Activated CD4-positive, alpha-beta T cell treated with anti-CD3 and anti-CD28 coated beads for 36 hours (primary cell): ENCODE results near the gene WBP1L. TPM values are rescaled to one million over a fixed set of nuclear protein-coding genes. Genes with fewer than 3 reads are reported as not detected.
"Not testable (repeated sequence)": the region's sequence is repeated elsewhere in the genome, so short reads cannot be mapped to it uniquely, and the experiment has no call there.

Experiments
- ATAC-seq: fragments of 200-7000 bp; cut with Tn5 transposase; one replicate; pipeline ENCODE4 v1.10.0; 2021; ENCODE audit warnings: mild to moderate bottlenecking, moderate library complexity
- CTCF ChIA-PET: fragments of 350-600 bp; sonication (Branson Sonifier 250); formaldehyde crosslinking; loops from one replicate; lab custom pipeline; 2021; ENCODE audit warnings: antibody characterized with exemption; lab: Charles Lee
- POLR2A ChIA-PET: fragments of 350-600 bp; sonication (Branson Sonifier 250); formaldehyde crosslinking; loops from one replicate; lab custom pipeline; 2021; ENCODE audit warnings: antibody characterized with exemption, inconsistent platforms; lab: Charles Lee
- DNase-seq: peaks from one replicate; pipeline ENCODE4 v3.0.0-alpha.2; 2020
- H3K27ac Mint-ChIP-seq: one replicate; pipeline ENCODE4 v1.8.0; 2021; ENCODE audit warnings: mixed read lengths
- H3K27me3 Mint-ChIP-seq: one replicate; pipeline ENCODE4 v1.8.0; 2021; ENCODE audit warnings: mixed read lengths
- H3K36me3 Mint-ChIP-seq: one replicate; pipeline ENCODE4 v1.8.0; 2021; ENCODE audit warnings: low read depth, mixed read lengths
- H3K4me1 Mint-ChIP-seq: one replicate; pipeline ENCODE4 v1.8.0; 2021; ENCODE audit warnings: mixed read lengths
- H3K4me3 Mint-ChIP-seq: one replicate; pipeline ENCODE4 v1.8.0; 2021; ENCODE audit warnings: mild to moderate bottlenecking, moderate library complexity, mixed read lengths
- H3K9me3 Mint-ChIP-seq: one replicate; pipeline ENCODE4 v1.8.0; 2021; ENCODE audit warnings: low read depth, mixed read lengths
- intact Hi-C, 2 experiments: fragments of 100-400 bp; cut with DNase I in 1 of 2; cut with micrococcal nuclease in 1 of 2; formaldehyde crosslinking; loops; one replicate each; pipeline versions ENCODE4 v1.14.2 to v1.15.1; 2022 to 2024; cut with DNase I, micrococcal nuclease
- total RNA-seq, 2 experiments: library from RNA; stranded (reverse); gene quantifications; one replicate each; pipeline ENCODE4 v1.2.3, GENCODE V29; 2021

Gene WBP1L
- total RNA-seq, 2 experiments from 2014 or later = 14.9 to 16.4 TPM

DNA sequence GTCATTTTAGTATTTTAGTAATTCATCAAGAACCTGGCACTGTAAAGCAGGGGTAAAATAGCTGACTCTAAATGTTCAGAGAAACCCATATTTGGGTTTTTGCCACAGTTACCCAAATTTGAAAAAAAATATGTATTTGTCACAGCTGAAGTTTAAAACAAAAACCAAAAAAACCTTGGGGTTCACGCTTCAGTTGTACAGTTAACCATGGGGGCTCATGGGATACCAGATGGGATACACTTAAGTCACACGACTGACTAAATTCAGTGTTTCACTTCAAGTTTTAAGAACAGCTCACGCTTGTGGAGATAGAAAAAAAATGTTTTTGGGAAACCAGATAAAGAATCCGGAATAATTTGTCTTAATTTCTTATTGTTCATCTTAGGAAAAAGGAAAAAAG is 31.7 kb upstream of the WBP1L start:
- ATAC-seq = no peak
- Mint-ChIP-seq H3K36me3 (peaks cover 8% of the 10 kb centered on the region), H3K4me3 (peak overlapping the region; percentile 82), H3K4me1 (peaks cover 43% of the 10 kb centered on the region), H3K27me3 (no peaks in the 10 kb centered on the region), H3K27ac (peak overlapping the region; percentile 19), H3K9me3 (no peaks in the 10 kb centered on the region)
- DNase-seq = no peak
- CTCF ChIA-PET = interaction anchor here (0.7 to 5.1 kb wide), 13 partner anchors 29 to 830 kb away, joined by 3 to 29 read pairs (median 4); partner anchors contain the start of genes SUFU and TRIM8
- POLR2A ChIA-PET = interaction anchor here (0.6 to 1.5 kb wide), 3 partner anchors 46 to 66 kb away, joined by 6 to 8 read pairs (median 8); no protein-coding TSS in a partner anchor
- intact Hi-C loops = loop anchor here (5.0 kb wide), 2 partner anchors 35 to 250 kb away; no protein-coding TSS in a partner anchor

DNA sequence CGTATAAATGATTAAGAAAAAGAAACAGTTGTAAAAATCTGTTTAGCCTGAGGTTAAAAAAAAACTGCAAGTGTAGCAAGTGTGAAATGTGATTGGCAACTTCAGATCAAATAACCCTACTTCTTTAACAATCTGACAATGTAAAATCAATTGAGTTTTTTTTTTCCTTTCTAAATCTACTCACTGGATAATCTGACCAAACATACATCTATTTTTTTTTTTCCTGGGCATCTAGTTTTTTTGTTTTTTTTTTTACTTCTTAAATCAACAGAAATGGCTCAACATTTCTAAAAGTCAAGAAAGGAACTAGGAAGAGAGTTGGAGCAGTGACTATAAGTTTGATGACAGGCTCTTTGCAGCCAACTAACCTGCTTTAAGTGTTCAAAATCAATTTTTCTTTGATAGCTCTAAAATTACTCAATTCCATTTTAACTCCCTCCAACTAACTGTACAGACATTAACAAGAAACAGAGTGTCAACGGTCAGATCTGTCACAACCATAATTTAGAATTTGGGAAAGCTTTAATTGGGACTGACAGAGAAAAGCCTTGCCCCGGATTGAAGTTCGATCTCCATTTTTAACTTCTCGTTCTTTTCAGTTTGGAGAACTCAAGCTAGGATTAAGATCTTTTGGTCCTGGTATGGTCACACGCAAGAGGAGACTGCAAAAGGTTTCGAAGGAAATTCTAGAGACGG is 30.8 kb upstream of the WBP1L start:
- H3K27me3 Mint-ChIP-seq = no peaks in the 10 kb centered on the region
- ATAC-seq (no peak), DNase-seq (no peak)
- H3K27ac Mint-ChIP-seq = peak overlapping the region; percentile 63
- POLR2A ChIA-PET = interaction anchor here (0.5 to 2.1 kb wide), 7 partner anchors 11 to 68 kb away, joined by 3 to 8 read pairs (median 6); no protein-coding TSS in a partner anchor
- intact Hi-C loops = loop anchor here (5.0 kb wide), 2 partner anchors 36 to 251 kb away; no protein-coding TSS in a partner anchor
- H3K36me3 Mint-ChIP-seq = peaks cover 16% of the 10 kb centered on the region
- CTCF ChIA-PET = interaction anchor here (0.7 to 5.1 kb wide), 18 partner anchors 9 to 261 kb away, joined by 3 to 29 read pairs (median 4); partner anchors contain the start of gene TRIM8
- H3K9me3 Mint-ChIP-seq = no peaks in the 10 kb centered on the region
- H3K4me1 Mint-ChIP-seq = peaks cover 52% of the 10 kb centered on the region
- H3K4me3 Mint-ChIP-seq = peak overlapping the region; percentile 82

DNA sequence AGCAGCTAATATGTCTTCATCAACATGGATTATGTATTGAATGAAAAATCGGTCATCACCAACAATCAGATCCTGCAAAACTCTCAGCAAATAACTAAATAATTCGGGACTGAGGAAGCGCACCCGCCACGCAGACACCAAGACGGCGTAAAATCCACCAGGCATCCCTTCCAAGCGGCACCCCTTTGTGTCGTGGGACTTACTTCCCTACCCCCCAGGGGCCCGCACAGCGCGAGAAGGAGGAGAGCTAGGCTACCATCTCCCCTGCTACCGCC is 30.3 kb upstream of the WBP1L start:
- ATAC-seq (peak; percentile 57), DNase-seq (no peak)
- Mint-ChIP-seq H3K4me3 (peak overlapping the region; percentile 82), H3K27me3 (no peaks in the 10 kb centered on the region), H3K9me3 (no peaks in the 10 kb centered on the region), H3K4me1 (peaks cover 57% of the 10 kb centered on the region), H3K36me3 (peaks cover 18% of the 10 kb centered on the region), H3K27ac (peak overlapping the region; percentile 63)
- intact Hi-C loops = loop anchor here (5.0 kb wide), 2 partner anchors 36 to 251 kb away; no protein-coding TSS in a partner anchor
- ChIA-PET CTCF (interaction anchor here (0.7 to 5.1 kb wide), 18 partner anchors 9 to 394 kb away, joined by 3 to 29 read pairs (median 4); partner anchors contain the start of gene TRIM8), POLR2A (interaction anchor here (0.5 to 2.1 kb wide), 7 partner anchors 11 to 705 kb away, joined by 3 to 8 read pairs (median 5); partner anchors contain the start of gene WBP1L)

DNA sequence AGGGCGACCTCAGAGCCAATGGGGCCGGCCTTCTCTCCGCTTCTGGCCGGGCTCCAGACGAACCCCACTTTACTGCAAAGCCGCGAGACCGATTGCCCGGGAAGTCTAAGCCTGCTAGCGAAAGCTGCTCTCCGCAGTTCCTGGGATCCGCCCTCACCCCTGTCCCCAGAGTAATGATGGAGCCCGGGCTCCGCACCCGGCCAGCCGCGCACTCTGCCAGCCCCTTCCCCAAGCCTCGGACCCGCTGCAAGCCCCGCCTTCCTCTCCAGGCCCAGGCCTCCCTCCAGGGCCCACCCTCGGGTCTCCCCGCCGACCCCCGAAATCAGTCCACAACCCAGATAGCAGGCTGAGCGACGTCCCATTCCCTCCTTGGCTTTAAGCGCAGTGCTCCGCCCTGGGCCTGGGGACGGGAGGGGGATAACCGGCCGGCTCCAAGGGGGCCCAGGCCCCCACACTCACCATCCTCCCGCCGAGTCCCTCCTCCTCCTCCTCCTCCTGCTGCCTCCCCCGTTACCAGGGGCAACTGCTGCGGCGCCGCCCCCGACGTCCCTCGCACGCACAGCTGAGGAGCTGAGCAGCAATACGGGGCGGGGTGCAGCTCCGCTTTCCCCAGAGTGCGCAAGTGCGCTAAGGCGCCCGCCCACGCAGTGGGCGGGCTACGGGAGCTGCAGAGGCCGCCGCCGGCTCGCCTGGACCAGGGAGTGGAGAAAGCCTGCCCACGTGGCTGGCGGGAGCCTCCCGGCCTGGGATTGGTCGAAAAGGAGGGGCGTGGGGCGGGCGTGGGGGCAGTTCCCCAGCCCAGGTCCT is 29.7 kb upstream of the WBP1L start, which contains the start of gene ARL3:
TSS of gene ARL3 (minus strand) at position 584 of the 807 bp plus-strand sequence. CDS start at position 462, 122 bp downstream.
- Mint-ChIP-seq H3K27ac (peak within 1 kb of the TSS; percentile 81), H3K27me3 (no peaks in the 10 kb centered on the region), H3K9me3 (no peaks in the 10 kb centered on the region), H3K4me3 (peak within 1 kb of the TSS; percentile 82), H3K36me3 (peaks cover 18% of the 10 kb centered on the region), H3K4me1 (peaks cover 59% of the 10 kb centered on the region)
- peak; percentile 99 for DNase-seq
- peak; percentile 90 for ATAC-seq
- CTCF ChIA-PET = interaction anchor here (0.5 to 5.1 kb wide), 26 partner anchors 10 to 871 kb away, joined by 3 to 29 read pairs (median 4); partner anchors contain the start of genes KCNIP2 and TRIM8
- POLR2A ChIA-PET = interaction anchor here (0.5 to 2.1 kb wide), 11 partner anchors 12 to 929 kb away, joined by 3 to 8 read pairs (median 5); partner anchors contain the start of genes CYP17A1 and WBP1L
- intact Hi-C loops = loop anchor here (1.0 to 5.0 kb wide), 16 partner anchors 29 to 683 kb away; partner anchors contain the start of genes ACTR1A (in 2 of the 2), WBP1L (in 2 of the 2), ATP5MK (in 1 of the 2) and BORCS7 (in 1 of the 2)

DNA sequence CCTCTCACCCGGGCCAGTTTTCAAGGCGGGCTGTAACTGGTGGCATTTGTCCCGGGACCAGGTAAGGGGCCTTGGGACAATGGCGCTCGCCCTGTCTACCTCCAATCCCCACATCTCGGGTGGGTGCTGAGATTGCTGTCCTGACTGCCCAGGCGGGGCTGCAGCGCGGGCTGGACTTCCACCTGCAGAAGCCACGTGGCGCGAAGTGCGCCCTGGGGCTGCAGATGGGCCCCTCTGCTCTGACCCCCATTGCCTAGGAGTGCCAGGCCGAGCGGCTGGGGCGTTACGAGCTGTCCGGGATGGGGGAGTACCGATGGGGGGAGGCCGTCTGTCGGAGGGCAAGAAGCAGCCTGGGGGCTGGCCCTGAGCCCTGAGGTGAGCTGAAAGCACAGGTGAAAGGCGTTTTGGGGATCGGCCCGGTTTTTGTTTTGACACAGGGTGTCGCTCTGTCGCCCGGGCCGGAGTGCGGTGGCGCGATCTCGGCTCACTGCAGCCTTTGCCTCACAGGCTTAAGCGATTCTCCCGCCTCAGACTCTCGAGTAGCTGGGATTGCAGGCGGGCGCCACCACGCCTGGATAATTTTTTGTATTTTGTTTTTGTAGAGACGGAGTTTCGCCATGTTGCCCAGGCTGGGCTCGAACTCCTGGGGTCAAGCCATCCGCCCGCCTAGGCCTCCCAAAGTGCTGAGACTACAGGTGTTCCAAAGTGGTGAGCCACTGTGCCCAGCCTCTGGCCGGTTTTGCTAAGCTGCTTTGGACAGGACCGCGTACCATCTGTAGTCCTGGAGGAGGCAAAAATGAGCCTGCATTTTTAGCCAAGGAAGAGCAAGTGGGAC is 28.9 kb upstream of the WBP1L start, which contains the start of gene SFXN2:
TSS of gene SFXN2 (plus strand) at position 16 of the 835 bp plus-strand sequence. CDS start 12,001 bp downstream, outside the sequence.
- peak within 1 kb of the TSS; percentile 81 for H3K27ac Mint-ChIP-seq
- intact Hi-C loops = loop anchor here (1.0 to 5.0 kb wide), 16 partner anchors 28 to 682 kb away; partner anchors contain the start of genes ACTR1A (in 2 of the 2), WBP1L (in 2 of the 2), ATP5MK (in 1 of the 2) and BORCS7 (in 1 of the 2)
- no peaks in the 10 kb centered on the region for H3K27me3 Mint-ChIP-seq
- peaks cover 63% of the 10 kb centered on the region for H3K4me1 Mint-ChIP-seq
- ChIA-PET POLR2A (interaction anchor here (0.6 to 2.1 kb wide), 7 partner anchors 30 to 930 kb away, joined by 3 to 8 read pairs (median 6); no protein-coding TSS in a partner anchor), CTCF (interaction anchor here (0.5 to 5.1 kb wide), 15 partner anchors 12 to 872 kb away, joined by 3 to 29 read pairs (median 3); partner anchors contain the start of genes KCNIP2 and TRIM8)
- DNase-seq = peak; percentile 79
- ATAC-seq = peak; percentile 13
- peaks cover 22% of the 10 kb centered on the region for H3K36me3 Mint-ChIP-seq
- peak within 1 kb of the TSS; percentile 82 for H3K4me3 Mint-ChIP-seq
- no peaks in the 10 kb centered on the region for H3K9me3 Mint-ChIP-seq

DNA sequence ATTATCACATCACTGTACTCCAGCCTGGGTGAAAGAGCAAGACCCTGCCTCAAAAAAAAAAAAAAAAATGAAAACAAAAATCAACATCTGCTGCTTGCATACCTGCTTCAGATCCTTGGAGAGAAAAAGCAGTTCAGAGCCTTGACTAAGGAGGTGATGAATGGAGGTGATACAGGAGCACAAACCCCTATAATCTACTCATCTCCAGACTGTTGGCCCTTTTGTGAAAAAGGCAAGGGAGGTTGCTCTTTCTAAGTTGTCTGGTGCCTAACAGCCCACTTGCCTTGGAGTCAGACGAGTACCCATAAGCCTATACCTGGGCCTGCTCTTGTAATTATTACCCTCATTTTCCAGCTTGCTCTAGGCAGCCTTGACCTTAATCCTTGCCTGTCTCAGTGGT is 27.9 kb upstream of the WBP1L start:
- peak overlapping the region; percentile 5 for H3K27ac Mint-ChIP-seq
- POLR2A ChIA-PET = interaction anchor here (1.0 kb wide), 1 partner anchor 70 kb away, joined by 4 read pairs; no protein-coding TSS in a partner anchor

DNA sequence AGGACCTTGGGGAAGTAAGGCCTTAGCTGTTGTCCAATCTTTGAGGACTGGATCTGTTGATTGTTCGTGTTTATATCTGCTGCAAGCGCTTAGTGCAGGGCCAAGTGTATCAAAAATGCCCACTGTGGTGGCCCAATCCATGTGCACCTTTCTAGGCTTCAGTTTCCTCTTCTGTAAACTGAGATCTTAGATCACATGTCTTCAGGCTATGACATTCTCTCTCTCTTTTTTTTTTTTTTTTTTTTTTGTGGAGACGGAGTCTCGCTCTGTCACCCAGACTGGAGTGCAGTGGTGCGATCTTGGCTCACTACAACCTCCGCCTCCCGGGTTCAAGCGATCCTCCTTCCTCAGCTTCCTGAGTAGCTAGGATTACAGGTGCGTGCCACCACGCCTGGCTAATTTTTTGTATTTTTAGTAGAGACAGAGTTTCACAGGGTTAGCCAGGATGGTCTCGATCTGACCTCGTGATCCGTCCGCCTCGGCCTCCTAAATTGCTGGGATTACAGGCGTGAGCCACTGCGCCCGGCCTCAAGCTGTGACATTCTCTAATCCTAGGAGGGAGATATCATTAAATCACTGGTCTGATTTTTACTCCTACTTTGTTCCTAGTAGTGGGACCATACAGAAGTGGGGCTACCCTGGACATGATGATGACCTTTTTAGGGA is 26.7 kb upstream of the WBP1L start:
- peaks cover 29% of the 10 kb centered on the region for H3K36me3 Mint-ChIP-seq
- ATAC-seq = not testable (repeated sequence)

More for the DNA sequence above, 27.9 kb upstream of the WBP1L start:
- H3K4me3 Mint-ChIP-seq = peak overlapping the region; percentile 82
- peaks cover 58% of the 10 kb centered on the region for H3K4me1 Mint-ChIP-seq
- H3K27me3 Mint-ChIP-seq = no peaks in the 10 kb centered on the region
- no peaks in the 10 kb centered on the region for H3K9me3 Mint-ChIP-seq
- CTCF ChIA-PET = interaction anchor here (0.6 to 1.0 kb wide), 3 partner anchors 24 to 1498 kb away, joined by 3 to 5 read pairs (median 3); no protein-coding TSS in a partner anchor
- intact Hi-C loops = loop anchor here (2.0 kb wide), 4 partner anchors 213 to 681 kb away; partner anchors contain the start of genes ACTR1A (in 1 of the 2), ATP5MK (in 1 of the 2), PDCD11 (in 1 of the 2) and PPRC1 (in 1 of the 2)
- DNase-seq (no peak), ATAC-seq (no peak)
- peaks cover 25% of the 10 kb centered on the region for H3K36me3 Mint-ChIP-seq

DNA sequence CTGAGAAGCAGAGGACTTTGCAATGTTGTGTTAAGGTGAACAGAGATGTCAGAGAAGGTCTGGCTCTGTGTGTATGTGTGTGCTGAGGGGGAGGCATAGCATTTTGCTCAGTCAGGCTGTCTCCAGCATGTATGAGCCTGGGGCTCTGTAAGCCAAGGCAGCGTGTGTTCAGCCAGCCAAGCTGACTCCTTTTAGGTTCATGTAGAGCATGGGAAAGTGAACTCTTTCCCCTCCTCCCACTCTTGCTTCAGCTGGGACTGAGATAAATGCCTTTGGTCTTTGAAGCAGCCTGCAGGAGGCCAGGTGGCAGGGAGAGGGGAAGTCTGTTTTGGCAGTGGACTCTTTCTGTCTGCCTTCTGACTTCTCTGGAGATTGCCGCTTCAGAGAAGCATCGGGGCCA is 25.5 kb upstream of the WBP1L start:
- ChIA-PET CTCF (no interaction called here), POLR2A (no interaction called here)
- peaks cover 47% of the 10 kb centered on the region for H3K4me1 Mint-ChIP-seq
- no peaks in the 10 kb centered on the region for H3K9me3 Mint-ChIP-seq
- no peak overlapping the region for H3K4me3 Mint-ChIP-seq
- ATAC-seq = no peak
- no peaks in the 10 kb centered on the region for H3K27me3 Mint-ChIP-seq
- H3K36me3 Mint-ChIP-seq = peaks cover 30% of the 10 kb centered on the region
- no peak for DNase-seq
- intact Hi-C loops = no loop called here
- H3K27ac Mint-ChIP-seq = no peak overlapping the region

More for the DNA sequence above, 26.7 kb upstream of the WBP1L start:
- peaks cover 57% of the 10 kb centered on the region for H3K4me1 Mint-ChIP-seq
- DNase-seq, H3K9me3 Mint-ChIP-seq, POLR2A ChIA-PET, intact Hi-C loops, H3K4me3 Mint-ChIP-seq, H3K27me3 Mint-ChIP-seq: not testable (repeated sequence)
- CTCF ChIA-PET = interaction anchor here (1.0 kb wide), 1 partner anchor 25 kb away, joined by 3 read pairs; no protein-coding TSS in a partner anchor
- H3K27ac Mint-ChIP-seq = peak overlapping the region; percentile 1

DNA sequence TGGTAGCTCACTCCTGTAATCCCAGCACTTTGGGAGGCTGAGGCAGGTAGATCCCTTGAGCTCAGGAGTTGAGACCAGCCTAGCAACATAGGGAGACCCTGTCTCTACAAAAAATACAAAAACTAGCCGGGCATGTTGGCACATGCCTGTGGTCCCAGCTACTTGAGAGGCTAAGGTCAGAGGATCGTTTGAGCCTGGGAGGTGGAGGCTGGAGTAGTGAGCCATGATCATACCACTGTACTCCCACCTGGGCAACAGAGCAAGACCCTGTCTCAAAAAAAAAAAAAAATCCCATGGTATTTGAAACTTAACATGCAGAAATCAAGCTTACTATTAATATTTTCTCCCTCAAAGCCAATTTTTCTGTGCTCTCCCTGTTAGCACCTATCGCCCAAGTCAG is 23.4 kb upstream of the WBP1L start:
- Mint-ChIP-seq H3K27ac (no peak overlapping the region), H3K4me1 (peaks cover 44% of the 10 kb centered on the region)
- ATAC-seq = no peak

More for the DNA sequence above, 23.4 kb upstream of the WBP1L start:
- peaks cover 44% of the 10 kb centered on the region for H3K36me3 Mint-ChIP-seq
- CTCF ChIA-PET = interaction anchor here (0.7 to 1.4 kb wide), 2 partner anchors 8 to 76 kb away, joined by 3 read pairs; no protein-coding TSS in a partner anchor
- POLR2A ChIA-PET = interaction anchor here (0.5 kb wide), 1 partner anchor 24 kb away, joined by 3 read pairs; no protein-coding TSS in a partner anchor
- no peak overlapping the region for H3K4me3 Mint-ChIP-seq
- DNase-seq = no peak
- intact Hi-C loops = no loop called here
- H3K9me3 Mint-ChIP-seq = no peaks in the 10 kb centered on the region
- no peaks in the 10 kb centered on the region for H3K27me3 Mint-ChIP-seq
